Thoracic aorta (tissue), 2 donors: ENCODE results near the gene IL1RAPL2. TPM values are rescaled to one million over a fixed set of nuclear protein-coding genes. Genes with fewer than 3 reads are reported as not detected.

Experiments used
- ATAC-seq: fragments of 150-250 bp; one replicate; pipeline ENCODE4 v1.8.0; 2017; ENCODE audit warnings: low read depth; ENCODE audit not compliant: insufficient number of reproducible peaks, low FRiP score
- DNase-seq: peaks from one replicate; pipeline ENCODE4 v3.0.0-alpha.2; 2020; ENCODE audit warnings: low spot score
- H3K27ac ChIP-seq, 2 donors: fragments of 200-600 bp; sonication (generic); 1 replicate in 1 of 2; 2 replicates in 1 of 2; pipeline ENCODE4 v1.5.1; 2016; ENCODE audit warnings: mild to moderate bottlenecking in 2 of 2, moderate library complexity in 2 of 2
- H3K27me3 ChIP-seq: fragments of 200-600 bp; sonication (generic); replicated peaks from 2 replicates; pipeline ENCODE4 v1.6.0; 2016; ENCODE audit warnings: mild to moderate bottlenecking; ENCODE audit not compliant: insufficient read depth
- H3K36me3 ChIP-seq: fragments of 200-600 bp; sonication (generic); one replicate; pipeline ENCODE4 v1.5.1; 2016
- H3K4me1 ChIP-seq, 2 donors: fragments of 200-600 bp; sonication (generic); 1 replicate in 1 of 2; 2 replicates in 1 of 2; pipeline versions ENCODE4 v1.5.1 to v1.6.0; 2016; ENCODE audit warnings: low read depth in 2 of 2, mild to moderate bottlenecking in 1 of 2; ENCODE audit not compliant: control insufficient read depth in 1 of 2
- H3K4me3 ChIP-seq: fragments of 200-600 bp; sonication (generic); 2 replicates; pipeline ENCODE4 v1.5.1; 2016; ENCODE audit warnings: mild to moderate bottlenecking
- H3K9me3 ChIP-seq: fragments of 200-600 bp; sonication (generic); 2 replicates; pipeline ENCODE4 v1.5.1; 2016
- CTCF ChIP-seq: fragments of 200-600 bp; sonication (generic); IDR thresholded peaks from one replicate; pipeline ENCODE4 v1.5.1; 2019; ENCODE audit warnings: antibody characterized with exemption
- total RNA-seq, 2 donors: library from RNA; depleted of rRNA; stranded (reverse); fragments of >200 nt; gene quantifications; one replicate each; pipeline versions ENCODE4 v1.1.0 to v1.2.3, GENCODE V29; 2016

IL1RAPL2 gene
- total RNA-seq, 2 donors from 2014 or later = not detected

GRCh38 chrX:104762641-104763040 is 196.6 kb downstream of the IL1RAPL2 start:
- no peak for TF ChIP-seq CTCF
- Histone ChIP-seq H3K4me3 (no peak overlapping the region), H3K4me1 (no peaks in the 10 kb centered on the region), H3K36me3 (no peaks in the 10 kb centered on the region), H3K27me3 (no peaks in the 10 kb centered on the region), H3K9me3 (no peaks in the 10 kb centered on the region), H3K27ac (no peak overlapping the region)
- ATAC-seq = no peak
- DNase-seq = no peak

- Histone ChIP-seq H3K27ac (no peak overlapping the region), H3K27me3 (no peaks in the 10 kb centered on the region), H3K4me3 (no peak overlapping the region), H3K4me1 (no peaks in the 10 kb centered on the region), H3K36me3 (no peaks in the 10 kb centered on the region), H3K9me3 (no peaks in the 10 kb centered on the region)
- TF ChIP-seq CTCF = no peak
- ATAC-seq = no peak
- DNase-seq = no peak
Observed at GRCh38 chrX:104789784-104790183, 223.8 kb downstream of the IL1RAPL2 start.

GRCh38 chrX:104795804-104796203 is 229.8 kb downstream of the IL1RAPL2 start:
- H3K9me3 ChIP-seq = no peaks in the 10 kb centered on the region
- no peak for TF ChIP-seq CTCF
- H3K27ac ChIP-seq = no peak overlapping the region
- H3K36me3 ChIP-seq = no peaks in the 10 kb centered on the region
- no peaks in the 10 kb centered on the region for H3K4me1 ChIP-seq
- ATAC-seq (no peak), DNase-seq (no peak)
- H3K4me3 ChIP-seq = no peak overlapping the region
- no peaks in the 10 kb centered on the region for H3K27me3 ChIP-seq

- DNase-seq = no peak
- Histone ChIP-seq H3K27me3 (no peaks in the 10 kb centered on the region), H3K9me3 (no peaks in the 10 kb centered on the region), H3K27ac (no peak overlapping the region), H3K36me3 (no peaks in the 10 kb centered on the region), H3K4me3 (no peak overlapping the region), H3K4me1 (no peaks in the 10 kb centered on the region)
- no peak for ATAC-seq
- no peak for TF ChIP-seq CTCF
Observed at GRCh38 chrX:104803219-104803618, 237.2 kb downstream of the IL1RAPL2 start.

GRCh38 chrX:104806346-104806745 is 240.3 kb downstream of the IL1RAPL2 start:
- Histone ChIP-seq H3K27ac (no peak overlapping the region), H3K4me3 (no peak overlapping the region), H3K27me3 (no peaks in the 10 kb centered on the region), H3K4me1 (no peaks in the 10 kb centered on the region), H3K9me3 (no peaks in the 10 kb centered on the region), H3K36me3 (no peaks in the 10 kb centered on the region)
- DNase-seq (no peak), ATAC-seq (no peak)
- no peak for TF ChIP-seq CTCF
